ENCODE data around the gene SFN. TPM values are rescaled to one million over a fixed set of nuclear protein-coding genes. Genes with fewer than 3 reads are reported as not detected.
"Not testable (repeated sequence)": the region's sequence is repeated elsewhere in the genome, so short reads cannot be mapped to it uniquely, and the experiment has no call there.

Gene SFN
- total RNA-seq, 1 donor from 2014 or later, result 14.5 TPM

GRCh38 chr1:26864610-26865480, 1.9 kb downstream of the SFN start:
- peak overlapping the region; percentile 99 for H3K4me2 ChIP-seq (ENCODE audit: low read length)
- peaks cover 13% of the 10 kb centered on the region for H3K4me1 ChIP-seq (ENCODE audit: insufficient read depth, low read length)
- FAIRE-seq, result no peak
- no peaks in the 10 kb centered on the region for H3K79me2 ChIP-seq (ENCODE audit: insufficient read depth, low read length)
- no peaks in the 10 kb centered on the region for H3K27me3 ChIP-seq (ENCODE audit: insufficient read depth, low read length)
- Mint-ChIP-seq H3K36me3 (ENCODE audit: low read depth, unreplicated experiment) (no peaks in the 10 kb centered on the region), H3K27me3 (ENCODE audit: low read depth, unreplicated experiment) (no peaks in the 10 kb centered on the region), H3K27ac (ENCODE audit: unreplicated experiment) (peak overlapping the region; percentile 66), H3K4me1 (ENCODE audit: low read depth, unreplicated experiment) (peaks cover 9% of the 10 kb centered on the region), H3K4me3 (ENCODE audit: unreplicated experiment) (peak overlapping the region; percentile 86), H3K9me3 (ENCODE audit: unreplicated experiment) (no peaks in the 10 kb centered on the region)
- no peaks in the 10 kb centered on the region for H3K36me3 ChIP-seq (ENCODE audit: insufficient read depth, low read length)
- H3K9ac ChIP-seq (ENCODE audit: low read length), result peak overlapping the region; percentile 86
- H3K9me3 ChIP-seq (ENCODE audit: insufficient read depth, low read depth, low read length), result no peaks in the 10 kb centered on the region
- H3K27ac ChIP-seq (ENCODE audit: low read depth, low read length), result peak overlapping the region; percentile 97
- peak; percentile 94 for DNase-seq (ENCODE audit: low read depth)
- H2AFZ ChIP-seq (ENCODE audit: low read depth, low read length), result peak overlapping the region; percentile 96
- no peaks in the 10 kb centered on the region for H4K20me1 ChIP-seq (ENCODE audit: insufficient read depth, low read length)
- TF ChIP-seq EZH2 (IDR thresholded peaks at IDR 0.05; ENCODE audit: insufficient read depth, low read length) (no peak), CTCF (IDR thresholded peaks at IDR 0.05; ENCODE audit: insufficient read depth, low read depth, low read length) (no peak)
- peak overlapping the region; percentile 78 for H3K4me3 ChIP-seq (ENCODE audit: insufficient read depth, low read depth, low read length)

GRCh38 chr1:26873097-26873496, 10.1 kb downstream of the SFN start:
- not testable (repeated sequence) for H3K27me3 ChIP-seq (ENCODE audit: insufficient read depth, low read length); H3K27me3 Mint-ChIP-seq (ENCODE audit: low read depth, unreplicated experiment); H3K4me1 Mint-ChIP-seq (ENCODE audit: low read depth, unreplicated experiment); H3K9me3 Mint-ChIP-seq (ENCODE audit: unreplicated experiment); H3K4me1 ChIP-seq (ENCODE audit: insufficient read depth, low read length); H3K4me3 ChIP-seq (ENCODE audit: insufficient read depth, low read depth, low read length); H4K20me1 ChIP-seq (ENCODE audit: insufficient read depth, low read length); H3K36me3 ChIP-seq (ENCODE audit: insufficient read depth, low read length); FAIRE-seq; H3K4me2 ChIP-seq (ENCODE audit: low read length); H3K9me3 ChIP-seq (ENCODE audit: insufficient read depth, low read depth, low read length); H3K36me3 Mint-ChIP-seq (ENCODE audit: low read depth, unreplicated experiment); H3K9ac ChIP-seq (ENCODE audit: low read length); DNase-seq (ENCODE audit: low read depth); H3K79me2 ChIP-seq (ENCODE audit: insufficient read depth, low read length); H3K27ac ChIP-seq (ENCODE audit: low read depth, low read length); H2AFZ ChIP-seq (ENCODE audit: low read depth, low read length)
- H3K4me3 Mint-ChIP-seq (ENCODE audit: unreplicated experiment), result peak overlapping the region; percentile 34
- peak overlapping the region; percentile 34 for H3K27ac Mint-ChIP-seq (ENCODE audit: unreplicated experiment)

DNA sequence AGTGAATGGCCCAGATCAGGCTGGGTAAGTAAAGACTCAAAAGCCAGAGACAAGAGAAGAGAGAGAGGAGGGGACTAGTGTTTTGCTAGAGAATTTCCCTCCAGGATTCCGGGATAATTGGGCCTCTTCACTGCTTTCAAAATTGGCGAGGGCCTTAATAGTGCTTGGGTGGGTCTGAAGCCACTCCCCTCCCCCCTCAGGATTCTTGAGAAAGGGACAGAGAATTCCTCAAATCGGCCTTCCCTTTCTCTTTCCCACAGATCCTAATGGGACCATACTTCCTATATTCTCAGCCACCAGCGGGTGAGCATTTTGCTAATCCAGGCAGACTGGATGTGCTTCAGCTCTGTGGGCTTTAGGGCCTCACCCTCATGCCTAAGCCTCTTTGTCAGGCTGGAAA, 11.9 kb downstream of the SFN start:
- DNase-seq (ENCODE audit: low read depth) (no peak), FAIRE-seq (no peak)
- Histone ChIP-seq H3K36me3 (ENCODE audit: insufficient read depth, low read length) (peaks cover 12% of the 10 kb centered on the region), H3K9ac (ENCODE audit: low read length) (no peak overlapping the region), H3K4me2 (ENCODE audit: low read length) (no peak overlapping the region), H3K9me3 (ENCODE audit: insufficient read depth, low read depth, low read length) (no peaks in the 10 kb centered on the region), H3K27ac (ENCODE audit: low read depth, low read length) (no peak overlapping the region), H3K27me3 (ENCODE audit: insufficient read depth, low read length) (no peaks in the 10 kb centered on the region), H2AFZ (ENCODE audit: low read depth, low read length) (no peak overlapping the region), H3K4me1 (ENCODE audit: insufficient read depth, low read length) (peaks cover 3% of the 10 kb centered on the region), H3K79me2 (ENCODE audit: insufficient read depth, low read length) (no peaks in the 10 kb centered on the region), H4K20me1 (ENCODE audit: insufficient read depth, low read length) (peaks cover 11% of the 10 kb centered on the region), H3K4me3 (ENCODE audit: insufficient read depth, low read depth, low read length) (no peak overlapping the region)
- Mint-ChIP-seq H3K9me3 (ENCODE audit: unreplicated experiment) (peaks cover 2% of the 10 kb centered on the region), H3K36me3 (ENCODE audit: low read depth, unreplicated experiment) (no peaks in the 10 kb centered on the region), H3K4me1 (ENCODE audit: low read depth, unreplicated experiment) (no peaks in the 10 kb centered on the region), H3K4me3 (ENCODE audit: unreplicated experiment) (no peak overlapping the region), H3K27me3 (ENCODE audit: low read depth, unreplicated experiment) (no peaks in the 10 kb centered on the region), H3K27ac (ENCODE audit: unreplicated experiment) (no peak overlapping the region)
- TF ChIP-seq CTCF (IDR thresholded peaks at IDR 0.05; ENCODE audit: insufficient read depth, low read depth, low read length) (no peak), EZH2 (IDR thresholded peaks at IDR 0.05; ENCODE audit: insufficient read depth, low read length) (no peak)
